Measurements from ENCODE around the gene AMY1A. TPM values are rescaled to one million over a fixed set of nuclear protein-coding genes. Genes with fewer than 3 reads are reported as not detected.
"Not testable (repeated sequence)": the region's sequence is repeated elsewhere in the genome, so short reads cannot be mapped to it uniquely, and the experiment has no call there.

AMY1A gene
- not detected in 2 replicates for total RNA-seq

- H3K4me1 Mint-ChIP-seq; ATAC-seq (ENCODE audit: low read depth); H3K9me3 Mint-ChIP-seq; H3K27me3 Mint-ChIP-seq; H3K4me3 Mint-ChIP-seq; POLR2A ChIA-PET; DNase-seq; H3K27ac Mint-ChIP-seq; H3K36me3 Mint-ChIP-seq (ENCODE audit: low read depth); CTCF ChIA-PET; intact Hi-C loops (cut with micrococcal nuclease): not testable (repeated sequence)
Observed at GRCh38 chr1:103655460-103655859, at the start of gene AMY1A. TSS of gene AMY1A (plus strand) at chr1:103655760. CDS start at chr1:103656331, 571 bp downstream.

- DNase-seq = no peak
- CTCF ChIA-PET = no interaction called here
- no peaks in the 10 kb centered on the region for H3K27me3 Mint-ChIP-seq
- H3K4me3 Mint-ChIP-seq = no peak overlapping the region
- POLR2A ChIA-PET = no interaction called here
- intact Hi-C loops (cut with micrococcal nuclease) = no loop called here
- no peak for ATAC-seq (ENCODE audit: low read depth)
- H3K9me3 Mint-ChIP-seq = peaks cover 2% of the 10 kb centered on the region
- no peak overlapping the region for H3K27ac Mint-ChIP-seq
- H3K36me3 Mint-ChIP-seq (ENCODE audit: low read depth) = no peaks in the 10 kb centered on the region
- no peaks in the 10 kb centered on the region for H3K4me1 Mint-ChIP-seq
- no peak for TF ChIP-seq CTCF (IDR thresholded peaks at IDR 0.05)
Observed at GRCh38 chr1:103616362-103616761, 39.2 kb upstream of the AMY1A start.

- H3K4me1 Mint-ChIP-seq; H3K4me3 Mint-ChIP-seq; H3K9me3 Mint-ChIP-seq; H3K27me3 Mint-ChIP-seq; CTCF ChIA-PET; DNase-seq; intact Hi-C loops (cut with micrococcal nuclease); H3K27ac Mint-ChIP-seq; ATAC-seq (ENCODE audit: low read depth); POLR2A ChIA-PET; H3K36me3 Mint-ChIP-seq (ENCODE audit: low read depth): not testable (repeated sequence)
Observed at GRCh38 chr1:103616994-103617477, 38.5 kb upstream of the AMY1A start, which contains the start of gene AMY2A. TSS of gene AMY2A (plus strand) at chr1:103617427. CDS start at chr1:103617441, 14 bp downstream.

- CTCF ChIA-PET; H3K36me3 Mint-ChIP-seq (ENCODE audit: low read depth); H3K4me3 Mint-ChIP-seq; H3K9me3 Mint-ChIP-seq; POLR2A ChIA-PET; H3K27me3 Mint-ChIP-seq; H3K27ac Mint-ChIP-seq; ATAC-seq (ENCODE audit: low read depth); DNase-seq; intact Hi-C loops (cut with micrococcal nuclease); H3K4me1 Mint-ChIP-seq: not testable (repeated sequence)
Observed at GRCh38 chr1:103627436-103627835, 28.1 kb upstream of the AMY1A start.

GRCh38 chr1:103641194-103641593 lies 14.4 kb upstream of the AMY1A start:
- H3K36me3 Mint-ChIP-seq (ENCODE audit: low read depth); H3K4me1 Mint-ChIP-seq; H3K9me3 Mint-ChIP-seq; intact Hi-C loops (cut with micrococcal nuclease); ATAC-seq (ENCODE audit: low read depth); H3K4me3 Mint-ChIP-seq; POLR2A ChIA-PET; DNase-seq; H3K27ac Mint-ChIP-seq; CTCF ChIA-PET; H3K27me3 Mint-ChIP-seq: not testable (repeated sequence)

- ATAC-seq (ENCODE audit: low read depth); intact Hi-C loops (cut with micrococcal nuclease); H3K27ac Mint-ChIP-seq; POLR2A ChIA-PET; H3K36me3 Mint-ChIP-seq (ENCODE audit: low read depth); H3K4me1 Mint-ChIP-seq; H3K9me3 Mint-ChIP-seq; H3K4me3 Mint-ChIP-seq; CTCF ChIA-PET; H3K27me3 Mint-ChIP-seq; DNase-seq: not testable (repeated sequence)
Observed at GRCh38 chr1:103643908-103644307, 11.7 kb upstream of the AMY1A start.

- H3K27ac Mint-ChIP-seq; H3K4me1 Mint-ChIP-seq; H3K36me3 Mint-ChIP-seq (ENCODE audit: low read depth); intact Hi-C loops (cut with micrococcal nuclease); CTCF ChIA-PET; ATAC-seq (ENCODE audit: low read depth); DNase-seq; H3K27me3 Mint-ChIP-seq; H3K9me3 Mint-ChIP-seq; H3K4me3 Mint-ChIP-seq; POLR2A ChIA-PET: not testable (repeated sequence)
Observed at GRCh38 chr1:103650305-103650704, 5.3 kb upstream of the AMY1A start.

- POLR2A ChIA-PET; H3K27me3 Mint-ChIP-seq; H3K27ac Mint-ChIP-seq; H3K36me3 Mint-ChIP-seq (ENCODE audit: low read depth); ATAC-seq (ENCODE audit: low read depth); DNase-seq; CTCF ChIA-PET; intact Hi-C loops (cut with micrococcal nuclease); H3K4me1 Mint-ChIP-seq; H3K4me3 Mint-ChIP-seq; H3K9me3 Mint-ChIP-seq: not testable (repeated sequence)
Observed at GRCh38 chr1:103650889-103651288, 4.7 kb upstream of the AMY1A start.

- H3K9me3 Mint-ChIP-seq; intact Hi-C loops (cut with micrococcal nuclease); H3K4me3 Mint-ChIP-seq; DNase-seq; CTCF ChIA-PET; H3K27ac Mint-ChIP-seq; H3K4me1 Mint-ChIP-seq; H3K36me3 Mint-ChIP-seq (ENCODE audit: low read depth); POLR2A ChIA-PET; ATAC-seq (ENCODE audit: low read depth); H3K27me3 Mint-ChIP-seq: not testable (repeated sequence)
Observed at GRCh38 chr1:103654133-103654532, 1.4 kb upstream of the AMY1A start.

- CTCF ChIA-PET; H3K36me3 Mint-ChIP-seq (ENCODE audit: low read depth); H3K27ac Mint-ChIP-seq; H3K27me3 Mint-ChIP-seq; ATAC-seq (ENCODE audit: low read depth); H3K9me3 Mint-ChIP-seq; H3K4me1 Mint-ChIP-seq; DNase-seq; POLR2A ChIA-PET; H3K4me3 Mint-ChIP-seq; intact Hi-C loops (cut with micrococcal nuclease): not testable (repeated sequence)
Observed at GRCh38 chr1:103676335-103676734, 20.8 kb downstream of the AMY1A start.

- H3K4me1 Mint-ChIP-seq; H3K36me3 Mint-ChIP-seq (ENCODE audit: low read depth); H3K4me3 Mint-ChIP-seq; CTCF ChIA-PET; ATAC-seq (ENCODE audit: low read depth); H3K9me3 Mint-ChIP-seq; intact Hi-C loops (cut with micrococcal nuclease); H3K27me3 Mint-ChIP-seq; DNase-seq; POLR2A ChIA-PET; H3K27ac Mint-ChIP-seq: not testable (repeated sequence)
Observed at GRCh38 chr1:103696110-103696509, 40.5 kb downstream of the AMY1A start, which contains the start of gene AMY1B. TSS of gene AMY1B (minus strand) at chr1:103696210. CDS start at chr1:103695639, 571 bp downstream.

- ATAC-seq (ENCODE audit: low read depth); H3K4me1 Mint-ChIP-seq; POLR2A ChIA-PET: not testable (repeated sequence)
Observed at GRCh38 chr1:103697430-103697829, 41.9 kb downstream of the AMY1A start.

More at GRCh38 chr1:103697430-103697829, 41.9 kb downstream of the AMY1A start:
- DNase-seq; H3K36me3 Mint-ChIP-seq (ENCODE audit: low read depth); H3K4me3 Mint-ChIP-seq; H3K27ac Mint-ChIP-seq; H3K9me3 Mint-ChIP-seq; H3K27me3 Mint-ChIP-seq; CTCF ChIA-PET; intact Hi-C loops (cut with micrococcal nuclease): not testable (repeated sequence)
